WTC11 (cell line): Measurements from ENCODE around the gene NMBR. TPM values are rescaled to one million over a fixed set of nuclear protein-coding genes. Genes with fewer than 3 reads are reported as not detected.
A peak's percentile ranks its signal among the peaks of the same experiment; 100 is the strongest.
"Not testable (repeated sequence)": the region's sequence is repeated elsewhere in the genome, so short reads cannot be mapped to it uniquely, and the experiment has no call there.

Experiments
- ATAC-seq: fragments of 200-7000 bp; cut with Tn5 transposase; 2 replicates; pipeline ENCODE4 v1.10.0; 2021; ENCODE audit warnings: mild to moderate bottlenecking, moderate library complexity
- CTCF ChIA-PET: fragments of 300-600 bp; sonication (Branson Sonifier 250); formaldehyde crosslinking; loops from one replicate; lab custom pipeline; 2021; ENCODE audit warnings: antibody characterized with exemption; lab: Charles Lee
- POLR2A ChIA-PET: fragments of 350-600 bp; sonication (Branson Sonifier 250); formaldehyde crosslinking; loops from one replicate; lab custom pipeline; 2021; ENCODE audit warnings: antibody characterized with exemption; lab: Charles Lee
- DNase-seq: peaks from one replicate; pipeline ENCODE4 v3.0.0; 2021; ENCODE audit warnings: low spot score
- H3K27ac Mint-ChIP-seq: 2 replicates; pipeline ENCODE4 v1.8.0; 2021; ENCODE audit warnings: mixed read lengths
- H3K27me3 Mint-ChIP-seq: 2 replicates; pipeline ENCODE4 v1.8.0; 2021; ENCODE audit warnings: low read depth, mild to moderate bottlenecking, moderate library complexity, mixed read lengths
- H3K36me3 Mint-ChIP-seq: 2 replicates; pipeline ENCODE4 v1.8.0; 2021; ENCODE audit warnings: mixed read lengths
- H3K4me1 Mint-ChIP-seq: 2 replicates; pipeline ENCODE4 v1.8.0; 2022; ENCODE audit warnings: mixed read lengths
- H3K4me3 Mint-ChIP-seq: 2 replicates; pipeline ENCODE4 v1.8.0; 2021; ENCODE audit warnings: mild to moderate bottlenecking, moderate library complexity, mixed read lengths
- H3K9me3 Mint-ChIP-seq: 2 replicates; pipeline ENCODE4 v1.8.0; 2021; ENCODE audit warnings: mixed read lengths
- ATF6 ChIP-seq: sonication (generic); formaldehyde crosslinking; IDR thresholded peaks from 2 replicates; pipeline ENCODE4 v1.8.1; 2023; ENCODE audit warnings: mild to moderate bottlenecking, missing genetic modification reagents
- CREB1 ChIP-seq: sonication (generic); formaldehyde crosslinking; IDR thresholded peaks from 2 replicates; pipeline ENCODE4 v1.8.0; 2023; ENCODE audit warnings: mild to moderate bottlenecking, missing genetic modification reagents
- GTF2I ChIP-seq: fragments of 250-450 bp; sonication (Bioruptor Pico); conservative IDR thresholded peaks from 2 replicates; pipeline ENCODE4 v1.4.0; 2021; ENCODE audit warnings: mild to moderate bottlenecking
- NFATC4 ChIP-seq: fragments of 250-450 bp; sonication (Bioruptor Pico); IDR thresholded peaks from 2 replicates; pipeline ENCODE4 v1.9.0; 2021; ENCODE audit warnings: mild to moderate bottlenecking
- NR2C2 ChIP-seq: sonication (generic); formaldehyde crosslinking; IDR thresholded peaks from 2 replicates; pipeline ENCODE4 v1.8.0; 2022; ENCODE audit warnings: mild to moderate bottlenecking, missing genetic modification reagents
- RELA ChIP-seq: sonication (generic); formaldehyde crosslinking; IDR thresholded peaks from 2 replicates; pipeline ENCODE4 v1.8.1; 2022; ENCODE audit warnings: missing genetic modification reagents, mild to moderate bottlenecking, borderline replicate concordance
- RORB ChIP-seq: fragments of 250-450 bp; sonication (Bioruptor Pico); IDR thresholded peaks from 2 replicates; pipeline ENCODE4 v1.9.0; 2021; ENCODE audit warnings: mild to moderate bottlenecking
- TEAD4 ChIP-seq: sonication (generic); formaldehyde crosslinking; IDR thresholded peaks from 2 replicates; pipeline ENCODE4 v1.8.0; 2022; ENCODE audit warnings: mild to moderate bottlenecking, missing genetic modification reagents
- USF2 ChIP-seq: sonication (generic); formaldehyde crosslinking; IDR thresholded peaks from 2 replicates; pipeline ENCODE4 v1.8.1; 2023; ENCODE audit warnings: mild to moderate bottlenecking, missing genetic modification reagents, moderate library complexity
- ZBTB43 ChIP-seq: sonication (generic); formaldehyde crosslinking; IDR thresholded peaks from 2 replicates; pipeline ENCODE4 v1.8.1; 2023; ENCODE audit warnings: mild to moderate bottlenecking, missing genetic modification reagents
- ZNF219 ChIP-seq: sonication (generic); formaldehyde crosslinking; IDR thresholded peaks from 2 replicates; pipeline ENCODE4 v1.8.0; 2023; ENCODE audit warnings: missing genetic modification reagents, mild to moderate bottlenecking, borderline replicate concordance
- ZNF263 ChIP-seq: sonication (generic); formaldehyde crosslinking; IDR thresholded peaks from 2 replicates; pipeline ENCODE4 v1.8.1; 2022; ENCODE audit warnings: low read depth, mild to moderate bottlenecking, moderate library complexity, missing genetic modification reagents
- ZNF423 ChIP-seq: fragments of 250-450 bp; sonication (Bioruptor Pico); IDR thresholded peaks from 2 replicates; pipeline ENCODE4 v2.1.2; 2022; ENCODE audit warnings: mild to moderate bottlenecking, moderate library complexity
- ZNF512 ChIP-seq: sonication (generic); formaldehyde crosslinking; IDR thresholded peaks from 2 replicates; pipeline ENCODE4 v1.8.1; 2022; ENCODE audit warnings: missing genetic modification reagents, borderline replicate concordance
- ZNF671 ChIP-seq: fragments of 250-450 bp; sonication (Bioruptor Pico); IDR thresholded peaks from 2 replicates; pipeline ENCODE4 v1.8.0; 2021; ENCODE audit warnings: mild to moderate bottlenecking
- total RNA-seq: library from RNA; stranded (reverse); gene quantifications from 3 replicates; pipeline ENCODE4 v1.2.3, GENCODE V29; 2021
- TF ChIP-seq, protein P1 (sequence below): sonication (generic); formaldehyde crosslinking; IDR thresholded peaks from 2 replicates; pipeline ENCODE4 v1.8.0; 2023; ENCODE audit warnings: mild to moderate bottlenecking, missing genetic modification reagents
- TF ChIP-seq, protein P2 (sequence below): sonication (generic); formaldehyde crosslinking; IDR thresholded peaks from 2 replicates; pipeline ENCODE4 v1.8.0; 2022; ENCODE audit warnings: mild to moderate bottlenecking, missing genetic modification reagents
- TF ChIP-seq, protein P3 (sequence below): fragments of 250-450 bp; sonication (Bioruptor Pico); IDR thresholded peaks from 2 replicates; pipeline ENCODE4 v1.9.0; 2021; ENCODE audit warnings: mild to moderate bottlenecking

NMBR gene
- total RNA-seq, 1 experiment from 2014 or later = not detected

DNA sequence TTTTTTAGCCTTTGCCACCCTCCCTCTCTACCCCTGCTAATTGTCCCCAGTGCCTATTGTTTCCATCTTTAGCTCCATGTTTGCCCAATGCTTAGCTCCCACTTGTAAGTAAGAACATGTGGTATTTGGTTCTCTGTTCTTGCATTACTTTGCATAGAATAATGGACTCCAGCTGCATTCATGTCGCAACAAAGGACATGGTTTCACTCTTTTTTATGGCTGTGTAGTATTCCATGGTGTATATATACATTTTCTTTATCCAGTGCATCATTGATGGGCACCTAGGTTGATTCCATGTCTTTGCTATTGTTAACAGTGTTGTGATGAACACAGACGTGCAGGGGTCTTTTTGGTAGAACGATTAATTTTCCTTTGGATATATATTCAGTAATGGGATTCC is 118.4 kb downstream of the NMBR start:
- Mint-ChIP-seq H3K4me3 (peak overlapping the region; percentile 83), H3K27me3 (no peaks in the 10 kb centered on the region), H3K36me3 (peaks cover 26% of the 10 kb centered on the region), H3K27ac (no peak overlapping the region), H3K9me3 (peaks cover 25% of the 10 kb centered on the region), H3K4me1 (peaks cover 54% of the 10 kb centered on the region)
- TF ChIP-seq NFATC4 (CRISPR knock-in tag) (no peak), ATF6 (CRISPR knock-in tag) (no peak), ZNF671 (CRISPR knock-in tag) (no peak)
- ChIA-PET CTCF (no interaction called here), POLR2A (interaction anchor here (0.5 kb wide), 1 partner anchor 11 kb away, joined by 3 read pairs; no protein-coding TSS in a partner anchor)
- ATAC-seq = no peak
- no peak for DNase-seq

GRCh38 chr6:142027804-142028203 is 119.1 kb downstream of the NMBR start:
- ATAC-seq, H3K4me3 Mint-ChIP-seq, H3K27me3 Mint-ChIP-seq, H3K27ac Mint-ChIP-seq, DNase-seq, CTCF ChIA-PET, POLR2A ChIA-PET: not testable (repeated sequence)
- peaks cover 25% of the 10 kb centered on the region for H3K9me3 Mint-ChIP-seq
- H3K36me3 Mint-ChIP-seq = peaks cover 26% of the 10 kb centered on the region
- H3K4me1 Mint-ChIP-seq = peaks cover 61% of the 10 kb centered on the region

GRCh38 chr6:142027074-142027473 is 119.8 kb downstream of the NMBR start:
- ChIA-PET CTCF (no interaction called here), POLR2A (no interaction called here)
- Mint-ChIP-seq H3K27ac (peak overlapping the region; percentile 18; the same call in 1 of the 2 replicates), H3K36me3 (peaks cover 26% of the 10 kb centered on the region), H3K9me3 (peaks cover 25% of the 10 kb centered on the region), H3K27me3 (no peaks in the 10 kb centered on the region), H3K4me1 (peaks cover 65% of the 10 kb centered on the region), H3K4me3 (no peak overlapping the region)
- no peak for ATAC-seq
- TF ChIP-seq ZNF219 (CRISPR knock-in tag) (no peak), RELA (CRISPR knock-in tag) (no peak), ZNF423 (CRISPR knock-in tag) (no peak), TEAD4 (no peak), NR2C2 (CRISPR knock-in tag) (no peak), GTF2I (no peak), RORB (CRISPR knock-in tag) (no peak), USF2 (CRISPR knock-in tag) (no peak), ZNF512 (CRISPR knock-in tag) (no peak), ZNF263 (no peak), CREB1 (CRISPR knock-in tag) (no peak), ZBTB43 (CRISPR knock-in tag) (no peak)
- TF ChIP-seq, protein P1, sequence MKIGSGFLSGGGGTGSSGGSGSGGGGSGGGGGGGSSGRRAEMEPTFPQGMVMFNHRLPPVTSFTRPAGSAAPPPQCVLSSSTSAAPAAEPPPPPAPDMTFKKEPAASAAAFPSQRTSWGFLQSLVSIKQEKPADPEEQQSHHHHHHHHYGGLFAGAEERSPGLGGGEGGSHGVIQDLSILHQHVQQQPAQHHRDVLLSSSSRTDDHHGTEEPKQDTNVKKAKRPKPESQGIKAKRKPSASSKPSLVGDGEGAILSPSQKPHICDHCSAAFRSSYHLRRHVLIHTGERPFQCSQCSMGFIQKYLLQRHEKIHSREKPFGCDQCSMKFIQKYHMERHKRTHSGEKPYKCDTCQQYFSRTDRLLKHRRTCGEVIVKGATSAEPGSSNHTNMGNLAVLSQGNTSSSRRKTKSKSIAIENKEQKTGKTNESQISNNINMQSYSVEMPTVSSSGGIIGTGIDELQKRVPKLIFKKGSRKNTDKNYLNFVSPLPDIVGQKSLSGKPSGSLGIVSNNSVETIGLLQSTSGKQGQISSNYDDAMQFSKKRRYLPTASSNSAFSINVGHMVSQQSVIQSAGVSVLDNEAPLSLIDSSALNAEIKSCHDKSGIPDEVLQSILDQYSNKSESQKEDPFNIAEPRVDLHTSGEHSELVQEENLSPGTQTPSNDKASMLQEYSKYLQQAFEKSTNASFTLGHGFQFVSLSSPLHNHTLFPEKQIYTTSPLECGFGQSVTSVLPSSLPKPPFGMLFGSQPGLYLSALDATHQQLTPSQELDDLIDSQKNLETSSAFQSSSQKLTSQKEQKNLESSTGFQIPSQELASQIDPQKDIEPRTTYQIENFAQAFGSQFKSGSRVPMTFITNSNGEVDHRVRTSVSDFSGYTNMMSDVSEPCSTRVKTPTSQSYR (CRISPR knock-in tag) = no peak
- TF ChIP-seq, protein P2, sequence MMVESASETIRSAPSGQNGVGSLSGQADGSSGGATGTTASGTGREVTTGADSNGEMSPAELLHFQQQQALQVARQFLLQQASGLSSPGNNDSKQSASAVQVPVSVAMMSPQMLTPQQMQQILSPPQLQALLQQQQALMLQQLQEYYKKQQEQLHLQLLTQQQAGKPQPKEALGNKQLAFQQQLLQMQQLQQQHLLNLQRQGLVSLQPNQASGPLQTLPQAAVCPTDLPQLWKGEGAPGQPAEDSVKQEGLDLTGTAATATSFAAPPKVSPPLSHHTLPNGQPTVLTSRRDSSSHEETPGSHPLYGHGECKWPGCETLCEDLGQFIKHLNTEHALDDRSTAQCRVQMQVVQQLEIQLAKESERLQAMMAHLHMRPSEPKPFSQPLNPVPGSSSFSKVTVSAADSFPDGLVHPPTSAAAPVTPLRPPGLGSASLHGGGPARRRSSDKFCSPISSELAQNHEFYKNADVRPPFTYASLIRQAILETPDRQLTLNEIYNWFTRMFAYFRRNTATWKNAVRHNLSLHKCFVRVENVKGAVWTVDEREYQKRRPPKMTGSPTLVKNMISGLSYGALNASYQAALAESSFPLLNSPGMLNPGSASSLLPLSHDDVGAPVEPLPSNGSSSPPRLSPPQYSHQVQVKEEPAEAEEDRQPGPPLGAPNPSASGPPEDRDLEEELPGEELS (CRISPR knock-in tag) = no peak
- TF ChIP-seq, protein P3, sequence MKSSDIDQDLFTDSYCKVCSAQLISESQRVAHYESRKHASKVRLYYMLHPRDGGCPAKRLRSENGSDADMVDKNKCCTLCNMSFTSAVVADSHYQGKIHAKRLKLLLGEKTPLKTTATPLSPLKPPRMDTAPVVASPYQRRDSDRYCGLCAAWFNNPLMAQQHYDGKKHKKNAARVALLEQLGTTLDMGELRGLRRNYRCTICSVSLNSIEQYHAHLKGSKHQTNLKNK (CRISPR knock-in tag) = no peak
- no peak for DNase-seq
